Umbilical cord (tissue), 2 donors: ENCODE measurements around the gene NATD1. TPM values are rescaled to one million over a fixed set of nuclear protein-coding genes. Genes with fewer than 3 reads are reported as not detected.

ENCODE experiments used
- DNase-seq: peaks from one replicate; pipeline ENCODE4 v3.0.0-alpha.2; 2015; ENCODE audit warnings: low spot score
- total RNA-seq: library from RNA; depleted of rRNA; stranded (reverse); fragments of >200 nt; gene quantifications from one replicate; pipeline ENCODE4 v1.2.3, GENCODE V29; 2014; ENCODE audit warnings: low replicate concordance; ENCODE audit not compliant: insufficient read depth

Gene NATD1
- total RNA-seq, 1 donor from 2014 or later = 4.6 TPM

DNA sequence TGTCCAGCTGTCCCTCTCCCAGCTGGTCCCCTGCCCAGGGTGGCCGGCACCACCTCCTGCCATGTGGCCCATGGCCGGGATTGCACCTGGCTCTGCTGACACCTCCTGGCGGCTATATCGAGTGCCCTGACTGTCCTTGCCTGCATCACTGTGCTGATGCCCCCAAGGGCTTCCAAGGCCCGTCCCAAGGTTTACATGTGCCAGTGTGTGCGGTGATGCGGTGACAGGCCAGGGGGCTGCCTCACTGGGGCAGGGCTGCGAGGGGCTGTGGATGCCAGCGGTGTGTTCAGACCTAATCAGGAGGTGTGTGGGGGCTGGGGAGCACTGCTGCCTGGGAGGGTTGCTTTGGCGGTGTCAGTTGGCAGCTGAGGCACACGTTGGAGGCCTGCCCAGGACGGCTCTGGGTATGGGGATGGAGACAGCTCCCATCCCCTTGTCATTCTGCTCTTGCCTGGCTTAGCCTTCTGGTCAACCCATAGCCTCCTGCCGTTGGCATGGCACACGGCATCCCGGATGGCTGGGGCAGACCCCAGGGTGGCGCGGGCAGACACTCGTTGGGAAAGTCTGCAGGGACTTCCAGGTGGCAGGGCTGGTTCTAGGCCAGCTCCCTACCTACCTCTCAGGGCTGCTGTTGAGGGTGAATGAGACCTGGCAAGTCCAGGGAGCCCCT lies 36.8 kb upstream of the NATD1 start:
- DNase-seq = no peak

DNA sequence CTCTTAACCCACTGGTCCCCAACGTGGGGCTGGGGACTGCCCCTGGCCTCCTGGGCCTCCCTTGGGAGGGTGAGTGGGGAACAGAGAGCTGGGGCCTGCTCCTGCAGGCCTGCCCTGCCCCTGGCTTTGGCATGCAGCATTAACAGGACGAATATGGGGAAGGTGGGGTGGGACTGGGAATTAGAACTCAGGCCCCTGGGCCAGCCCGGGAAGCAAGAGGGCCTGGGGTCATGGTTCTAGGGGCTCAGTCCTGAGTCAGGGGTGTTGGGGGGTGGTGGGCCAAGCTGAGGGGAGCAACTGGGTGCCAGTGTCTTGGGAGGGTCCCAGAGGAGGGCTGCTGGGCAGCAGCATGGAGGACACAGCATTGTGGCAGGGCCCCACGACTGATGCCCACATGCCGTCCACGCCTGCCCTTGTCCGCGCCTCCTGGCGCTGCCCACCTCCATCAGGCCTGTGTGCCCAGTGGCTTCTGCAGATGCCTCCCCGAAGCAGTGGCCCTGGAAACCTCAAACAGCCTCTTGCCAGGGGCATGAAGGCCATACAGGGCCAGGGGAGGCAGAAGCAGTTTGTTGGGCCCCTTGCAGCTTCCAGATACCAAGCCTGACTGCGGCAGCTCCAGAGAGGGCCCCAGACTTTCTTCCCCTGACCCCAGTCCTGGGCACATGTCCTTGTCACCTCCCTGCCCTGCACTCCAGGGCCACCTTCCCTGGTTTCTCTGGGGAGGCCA lies 36.1 kb upstream of the NATD1 start:
- DNase-seq = no peak

DNA sequence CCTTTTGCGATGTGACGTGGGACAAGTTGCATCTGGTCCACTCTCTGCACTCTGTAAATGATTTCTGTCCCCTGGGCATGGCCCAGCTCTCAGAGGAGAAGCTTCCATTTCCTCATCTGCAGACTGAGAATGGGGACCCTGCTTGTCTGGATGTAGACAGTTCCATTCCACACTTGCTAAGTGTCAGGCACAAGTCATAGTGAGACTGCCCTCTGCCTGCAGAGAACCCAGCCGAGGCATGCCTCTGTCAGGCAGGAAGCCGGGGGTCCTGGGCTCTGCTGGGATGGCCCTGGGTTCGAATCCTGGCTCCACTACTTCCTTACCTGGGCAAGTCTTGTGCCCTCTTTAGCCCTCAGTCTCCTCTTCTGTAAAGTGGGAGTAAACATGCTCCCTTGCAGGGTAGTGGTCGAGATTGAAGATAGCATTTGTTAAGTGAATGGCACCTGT lies 35.4 kb upstream of the NATD1 start:
- DNase-seq = no peak

DNA sequence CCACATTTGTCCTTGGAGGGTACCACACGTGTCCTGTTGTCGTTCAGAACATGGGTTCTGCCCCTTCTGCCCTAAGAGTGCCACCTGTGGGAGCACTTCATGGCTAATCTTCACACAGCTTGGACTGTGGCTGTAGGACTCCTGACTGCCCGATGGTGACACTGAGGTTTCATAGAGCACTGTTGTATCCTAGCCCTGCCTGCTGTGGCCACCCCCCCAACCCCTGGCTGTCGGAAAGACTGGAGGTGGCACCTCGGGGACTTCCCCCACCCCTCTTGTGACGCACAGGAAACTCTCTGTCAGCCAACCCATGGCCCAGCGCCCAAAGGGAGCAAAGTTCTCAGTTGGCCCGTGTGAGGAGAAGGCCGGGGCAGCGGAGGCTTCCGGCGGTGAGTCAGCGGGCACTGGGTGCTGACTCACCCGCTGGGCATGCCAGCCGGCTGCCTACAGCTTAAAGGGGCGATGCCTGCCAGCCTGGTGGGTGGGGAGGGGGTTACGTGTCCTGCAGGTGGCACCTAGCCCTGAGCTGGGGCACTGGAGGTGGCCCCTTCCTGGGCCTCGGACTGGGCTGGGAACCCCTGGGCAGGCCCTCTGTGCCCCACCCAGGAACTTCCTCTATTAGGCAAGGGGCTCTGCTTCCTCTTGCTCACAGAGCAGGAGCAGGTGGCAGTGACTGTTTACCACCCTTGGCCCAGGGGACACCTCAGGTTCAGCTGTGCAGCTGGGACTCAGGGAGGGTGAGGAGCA lies 34.7 kb upstream of the NATD1 start:
- peak; percentile 86 for DNase-seq

DNA sequence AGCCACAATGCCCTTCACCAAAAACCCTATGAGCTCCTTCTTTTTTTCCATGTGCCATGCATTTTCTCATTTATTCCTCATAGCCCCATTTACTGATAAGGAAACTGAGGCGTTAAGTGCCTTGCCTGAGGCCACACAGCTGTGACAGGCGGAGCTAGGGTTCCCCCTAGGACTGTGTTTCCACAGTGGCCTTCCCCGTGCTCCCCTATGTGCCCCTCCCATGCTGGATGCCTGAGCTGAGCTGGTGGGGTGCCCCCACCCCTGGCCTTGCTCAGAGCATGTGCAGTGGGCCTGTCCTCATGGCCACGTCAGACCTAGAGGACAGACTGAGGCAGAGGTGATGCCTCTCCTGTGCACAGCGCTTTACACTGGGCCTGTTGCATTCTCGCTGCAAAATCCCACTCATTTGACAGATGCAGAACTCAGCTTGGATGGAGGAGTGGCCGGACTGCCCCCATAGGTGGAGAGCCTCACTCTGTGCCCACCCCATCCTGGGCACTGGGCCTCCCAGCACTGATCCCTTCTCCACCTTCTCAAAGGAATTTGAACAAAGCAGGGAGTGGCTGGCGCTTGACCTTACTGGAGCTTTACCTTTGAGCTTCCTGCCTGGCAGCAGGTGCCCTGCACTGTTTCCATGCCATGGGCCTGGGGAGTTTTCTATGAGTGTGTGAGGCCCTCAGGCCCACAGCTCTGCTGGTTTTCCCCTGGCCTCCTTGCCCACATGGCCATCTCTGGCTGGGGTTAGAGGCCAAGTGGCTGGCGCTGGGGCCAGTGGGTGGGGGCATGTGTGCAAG lies 33.9 kb upstream of the NATD1 start:
- DNase-seq = no peak

DNA sequence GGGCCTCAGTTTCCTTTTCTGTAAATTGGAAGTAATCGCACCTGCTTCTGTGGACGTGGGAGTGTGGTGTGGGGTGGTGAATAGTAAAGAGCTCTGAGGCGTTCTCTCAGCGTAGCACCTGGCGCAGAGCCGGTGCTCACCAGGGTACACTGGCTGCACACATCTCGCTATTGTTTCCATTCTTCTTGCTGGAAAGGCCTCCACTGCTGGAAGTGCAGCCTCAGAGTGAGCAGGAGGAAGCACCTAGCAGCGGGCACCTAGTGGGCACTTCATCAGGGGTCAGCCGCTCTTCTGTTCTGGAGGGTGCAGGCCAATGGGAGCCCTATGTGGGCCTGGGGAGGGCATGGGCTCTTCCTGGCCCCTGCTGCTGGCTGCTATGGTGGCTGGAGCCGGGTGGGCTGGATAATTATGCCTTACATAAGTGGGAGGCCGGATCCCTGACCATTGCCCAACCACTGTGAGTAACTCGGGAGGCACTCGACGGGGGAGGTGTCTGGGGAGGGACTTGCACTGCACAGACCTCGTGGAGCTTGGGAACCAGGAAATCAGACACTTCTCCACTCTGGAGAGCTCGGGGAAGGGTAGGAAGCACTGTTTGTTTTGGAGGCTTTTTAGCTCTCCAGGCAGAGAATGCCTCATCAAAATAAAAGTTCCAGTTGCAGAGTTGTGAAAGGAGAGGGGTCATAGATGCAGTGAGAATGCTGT lies 33.0 kb upstream of the NATD1 start:
- DNase-seq = peak; percentile 96

DNA sequence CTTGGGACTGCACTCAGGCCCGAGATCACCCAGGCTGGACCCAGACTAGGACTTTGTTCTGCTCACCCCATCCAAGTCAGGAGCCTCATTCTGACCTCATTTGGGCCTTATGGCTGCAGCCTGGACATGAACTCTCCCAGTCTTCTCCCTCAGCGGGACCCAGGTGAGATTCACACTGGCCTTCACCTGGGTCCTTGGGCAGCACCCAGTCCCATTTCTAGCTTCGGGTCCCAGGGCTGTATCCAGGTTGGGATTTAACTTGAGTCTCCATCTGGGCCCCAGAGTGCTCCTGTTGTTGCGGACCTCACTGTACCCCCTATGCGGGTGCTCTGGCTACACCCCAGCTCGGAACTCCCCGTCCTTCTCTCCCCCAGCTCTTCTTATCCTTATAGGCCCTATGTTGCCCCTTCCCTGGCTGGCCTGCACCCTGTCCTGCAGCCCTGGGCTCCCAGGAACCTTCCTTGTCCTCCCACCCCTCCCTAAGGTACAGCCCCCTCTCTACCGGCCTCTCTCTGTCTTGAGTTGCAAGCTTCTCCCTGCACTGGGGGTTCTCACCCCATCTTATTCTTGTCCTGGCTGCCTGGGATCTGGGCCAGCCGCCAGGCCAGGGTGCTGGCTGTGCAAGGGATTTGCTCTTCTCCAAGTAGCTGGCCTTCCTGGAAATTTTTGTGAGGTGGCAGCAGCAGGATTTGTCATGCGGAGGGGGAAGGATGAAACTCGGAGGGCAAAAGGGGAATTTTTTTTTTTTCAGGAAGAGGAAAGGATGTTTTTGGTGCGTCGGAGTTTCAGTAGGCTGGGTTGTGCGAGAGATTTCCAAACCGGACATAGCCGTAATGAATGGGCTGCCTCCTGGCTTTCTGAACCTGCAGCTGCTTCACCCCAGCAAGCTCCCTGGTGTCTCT lies 32.2 kb upstream of the NATD1 start:
- DNase-seq = peak; percentile 68

DNA sequence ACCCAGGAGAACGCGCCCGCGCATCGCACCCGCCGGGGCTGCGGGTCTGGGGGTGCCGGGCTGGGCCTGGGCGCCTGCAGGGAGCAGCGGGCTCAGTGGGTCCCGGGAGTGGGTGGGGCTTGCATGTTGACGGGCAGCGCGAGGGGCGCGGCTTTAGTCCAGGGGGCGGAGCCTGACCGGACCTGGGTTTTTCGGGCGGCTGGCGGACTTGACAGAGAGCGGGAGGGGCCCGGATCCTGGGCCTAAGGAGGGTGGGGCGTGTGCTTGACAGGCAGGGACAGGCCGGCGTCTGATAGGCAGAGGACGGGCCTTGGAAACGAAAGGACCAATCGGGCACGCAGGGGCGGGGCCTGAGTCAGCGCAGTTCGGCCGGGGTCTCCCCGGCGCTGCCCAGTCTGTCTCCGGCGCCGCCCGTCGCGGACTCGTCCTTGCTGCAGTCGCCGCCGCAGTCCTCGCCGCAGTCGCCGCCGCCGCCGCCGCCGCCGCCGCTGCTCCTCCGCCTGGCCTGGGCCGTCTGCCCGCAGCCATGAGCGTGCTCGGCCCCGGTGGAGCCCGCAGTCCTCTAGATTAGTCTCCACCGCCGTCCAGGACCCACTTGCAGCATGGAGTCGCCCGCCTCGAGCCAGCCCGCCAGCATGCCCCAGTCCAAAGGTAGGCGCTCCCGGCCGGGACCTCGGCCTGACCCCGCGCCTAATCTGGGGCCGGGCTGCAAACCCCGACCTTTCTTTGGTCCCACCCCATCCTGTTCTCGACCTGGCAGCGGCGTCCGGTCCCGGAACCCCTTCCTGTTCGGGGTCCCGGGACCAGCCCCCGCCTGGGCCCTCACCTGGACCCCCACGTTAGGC lies 31.3 kb upstream of the NATD1 start, which contains the start of gene MAP2K3:
Gene MAP2K3 (plus strand): TSS at position 393 of the 845 bp plus-strand sequence. CDS start 210 bp downstream, at position 603.
- peak; percentile 100 for DNase-seq

DNA sequence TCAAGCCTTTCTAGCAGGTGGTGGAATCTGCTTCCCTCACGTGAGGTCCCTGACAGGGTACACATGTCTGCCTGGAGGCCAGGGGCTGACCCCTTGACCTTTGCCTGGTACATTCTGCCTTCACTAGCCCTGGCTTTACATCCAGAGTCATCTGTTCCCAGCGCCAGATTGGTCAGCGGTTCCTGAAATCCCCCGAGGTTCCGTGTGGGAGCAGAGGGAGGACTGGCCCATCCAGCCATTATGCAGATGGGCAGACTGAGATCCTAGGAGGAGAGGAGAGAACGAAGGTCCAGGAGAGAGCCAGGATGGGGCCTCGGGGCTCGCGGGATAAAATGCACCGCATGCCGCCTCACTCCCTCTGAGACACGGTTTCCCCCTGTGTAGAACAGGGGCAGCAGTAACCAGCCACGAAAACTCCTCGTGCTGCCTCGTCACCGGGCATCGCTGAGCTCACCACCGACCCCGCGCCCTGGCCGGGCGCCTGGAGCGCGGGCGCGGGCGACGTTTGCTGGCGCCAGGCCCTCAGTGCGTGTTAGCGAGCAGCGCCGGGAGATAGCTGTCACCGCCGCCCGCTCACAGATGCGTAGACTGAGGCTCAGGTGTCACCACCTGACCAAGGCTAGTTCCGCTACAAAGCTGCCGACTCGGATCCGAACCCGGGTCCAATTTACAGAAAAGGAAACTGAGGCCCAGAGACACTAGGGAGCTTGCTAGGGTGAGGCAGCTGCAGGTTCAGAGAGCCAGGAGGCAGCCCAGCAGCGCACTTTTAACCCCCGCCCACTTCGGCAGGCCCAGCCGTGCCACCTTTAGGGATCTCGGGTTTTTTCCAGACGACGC lies 30.5 kb upstream of the NATD1 start:
- no peak for DNase-seq

DNA sequence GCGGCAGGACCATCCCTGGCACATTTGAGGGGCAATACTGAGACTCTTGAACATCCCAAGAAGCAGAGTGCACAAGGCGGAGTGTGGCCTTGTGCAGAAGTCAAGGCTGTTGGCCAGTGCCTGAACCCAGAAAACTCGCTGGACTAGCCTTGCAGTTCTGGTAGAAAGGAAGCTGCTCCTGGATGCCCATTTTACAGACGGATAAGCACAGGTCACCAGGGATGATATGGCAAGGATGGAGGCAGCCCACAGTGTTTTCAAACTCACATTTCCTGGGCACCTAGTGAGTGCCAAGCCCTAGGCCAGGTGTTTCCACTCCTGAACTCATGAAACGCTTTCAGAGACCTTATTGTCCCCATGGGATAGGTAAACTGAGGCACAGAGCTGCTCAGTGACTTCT lies 29.6 kb upstream of the NATD1 start:
- DNase-seq = no peak

DNA sequence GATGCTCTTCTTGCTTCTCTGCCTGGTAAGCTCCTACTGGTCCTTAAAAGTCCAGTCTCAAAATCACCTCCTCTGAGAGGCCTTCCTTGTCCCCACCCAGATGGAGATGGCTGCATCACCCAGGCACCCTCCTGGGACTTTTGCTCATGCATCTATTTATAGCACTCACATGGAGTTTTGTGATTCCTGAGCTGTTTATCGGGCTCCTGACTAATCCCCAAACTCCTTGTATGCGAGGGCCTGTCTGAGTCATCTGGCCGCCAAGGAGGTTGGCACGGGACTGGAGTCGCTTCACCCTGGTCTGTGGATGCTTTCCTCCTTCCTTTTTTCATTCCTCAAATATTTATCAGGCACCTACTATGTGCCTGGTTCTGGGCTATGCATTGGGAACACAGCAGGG lies 29.0 kb upstream of the NATD1 start:
- peak; percentile 71 for DNase-seq

DNA sequence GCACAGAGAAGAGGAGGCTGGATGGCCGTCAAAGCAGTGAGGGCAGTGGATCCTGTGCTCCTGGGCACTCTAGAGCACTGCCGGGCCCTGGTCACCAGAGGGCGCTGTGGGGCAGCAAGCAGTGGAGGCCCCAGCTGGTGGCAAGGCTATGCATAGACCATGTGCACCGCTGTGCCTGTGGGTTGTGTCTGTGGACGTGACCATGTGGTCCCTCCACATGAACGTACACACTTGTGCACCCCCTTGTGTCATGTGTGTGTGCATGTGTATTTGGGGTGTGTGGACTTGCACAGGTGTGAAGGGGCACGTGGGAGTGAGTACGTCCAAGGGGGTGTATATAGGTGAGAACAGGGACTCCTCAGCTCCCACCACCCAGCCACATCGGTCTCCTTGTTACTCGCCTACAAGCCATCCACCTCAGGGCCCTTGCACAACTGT lies 26.9 kb upstream of the NATD1 start:
- peak; percentile 82 for DNase-seq

DNA sequence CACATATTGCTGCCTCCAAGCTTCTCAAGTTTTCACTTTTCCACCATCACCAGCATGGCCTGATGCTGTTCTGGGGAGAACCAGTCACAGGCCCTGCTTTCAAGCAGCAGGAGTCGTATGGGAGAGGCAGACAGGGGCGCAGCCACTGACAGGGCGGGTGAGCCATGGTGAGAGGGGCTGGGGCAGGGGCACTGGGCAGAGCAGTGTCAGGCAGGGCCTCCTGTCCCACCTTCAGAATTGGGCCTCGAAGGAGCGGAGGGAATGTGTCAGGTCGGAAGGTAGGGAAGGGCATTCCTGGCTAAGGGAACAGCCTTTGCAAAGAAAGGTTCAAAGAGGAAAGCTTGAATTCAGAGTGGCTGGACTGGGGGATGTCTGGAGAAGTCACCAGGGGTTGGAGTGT lies 26.4 kb upstream of the NATD1 start:
- no peak for DNase-seq

DNA sequence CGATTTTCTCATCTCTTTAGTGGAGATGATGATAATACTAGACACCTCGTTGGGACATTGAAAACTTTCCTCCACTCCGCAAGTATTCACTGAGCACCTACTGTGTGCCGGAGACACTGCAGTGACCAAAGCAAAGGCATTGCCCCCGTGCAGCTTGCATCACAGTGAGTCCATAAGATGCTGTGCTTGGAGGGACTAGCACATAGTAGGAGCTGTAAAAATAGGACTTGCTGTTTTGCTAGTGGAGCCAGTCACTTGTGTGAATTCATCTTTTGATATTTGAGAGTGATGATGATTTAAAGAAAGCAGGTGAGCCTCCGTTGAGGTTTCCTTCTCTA lies 26.0 kb upstream of the NATD1 start:
- no peak for DNase-seq

DNA sequence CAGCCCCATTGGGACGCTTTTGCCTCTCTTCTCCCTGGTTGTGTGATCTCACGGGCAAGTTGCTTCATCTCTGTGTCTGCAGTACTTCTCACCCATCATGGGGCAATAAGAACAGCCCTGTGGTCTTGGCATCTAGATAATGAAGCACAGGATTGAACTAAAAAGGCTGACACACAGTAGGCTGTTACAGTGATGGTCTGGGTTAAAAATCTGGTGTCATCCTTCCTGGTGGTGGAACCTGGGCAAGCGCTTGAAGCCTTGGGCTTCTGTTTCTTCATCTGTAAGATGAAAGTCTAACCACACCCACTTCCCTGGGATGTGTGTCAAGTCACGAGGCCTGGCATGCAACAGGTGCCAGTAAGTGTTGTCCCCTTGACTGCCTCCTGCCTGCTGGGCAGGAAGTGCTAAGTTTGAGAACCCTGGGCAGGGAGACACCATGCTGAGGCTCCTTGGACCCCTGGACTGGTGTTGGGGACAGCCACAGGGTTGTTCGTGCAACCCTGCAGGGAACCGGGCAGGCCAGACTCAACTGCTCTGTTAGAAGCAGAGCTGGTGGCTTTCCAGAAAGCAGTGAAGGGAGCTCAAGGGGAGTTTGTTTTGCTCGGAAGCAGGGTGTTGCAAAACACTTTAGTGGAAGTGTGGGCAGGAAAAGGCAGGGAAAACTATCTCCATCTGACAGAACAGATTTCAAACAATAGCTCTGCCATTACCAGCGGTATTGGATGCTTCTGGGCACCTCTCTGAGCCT lies 25.4 kb upstream of the NATD1 start:
- no peak for DNase-seq

DNA sequence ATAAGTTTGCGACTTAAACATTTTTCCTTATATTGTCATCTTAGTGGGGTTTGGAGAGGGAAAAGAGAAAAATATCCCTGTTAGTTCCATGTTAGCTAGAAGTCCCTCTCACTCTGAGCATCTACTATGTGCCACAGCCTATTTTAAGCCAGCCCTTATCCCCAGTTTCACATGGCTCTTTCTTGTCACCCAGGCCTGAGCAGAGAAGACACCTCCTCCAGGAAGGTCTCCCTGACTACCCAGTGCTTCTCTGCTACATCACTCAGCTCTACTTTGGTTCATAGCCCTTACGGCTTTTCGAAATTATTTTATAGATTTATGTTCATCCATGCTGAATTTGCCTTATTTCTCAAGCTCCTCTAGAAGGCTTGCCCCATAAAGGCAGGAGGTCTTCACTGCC lies 24.1 kb upstream of the NATD1 start:
- no peak for DNase-seq

DNA sequence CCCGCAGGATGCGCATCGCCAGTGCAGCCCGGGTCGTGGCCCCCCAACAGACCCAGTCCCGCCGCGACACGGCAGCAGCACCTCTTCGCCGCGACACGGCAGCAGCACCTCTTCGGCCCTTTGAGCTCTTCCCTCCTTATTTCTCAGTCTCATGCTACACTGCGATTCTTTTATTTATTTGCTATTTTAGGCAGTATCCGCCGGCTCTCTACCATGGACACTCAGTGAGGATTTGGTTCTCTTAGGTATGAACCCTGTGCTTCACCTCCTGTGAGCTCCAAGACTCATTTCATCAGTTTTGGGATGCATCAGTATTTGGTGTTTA lies 23.0 kb upstream of the NATD1 start:
- DNase-seq = no peak
